Small intestine (tissue), 7 donors: ENCODE data around the gene RBPJL. TPM values are rescaled to one million over a fixed set of nuclear protein-coding genes. Genes with fewer than 3 reads are reported as not detected.

Experiments
- DNase-seq, 2 donors: peaks; one replicate each; pipeline versions ENCODE4 v3.0.0 to v3.0.0-alpha.2; 2013
- FAIRE-seq: peaks from 2 replicates; lab custom pipeline; 2012; peaks lifted over from hg19 to GRCh38; lab: Jason Lieb, UNC
- H3K27ac ChIP-seq, 3 donors: one replicate each; pipeline ENCODE4 v1.5.1; 2013; ENCODE audit warnings: low read length in 2 of 3, mild to moderate bottlenecking in 2 of 3, control low read depth in 1 of 3, inconsistent platforms in 1 of 3, low read depth in 1 of 3, moderate library complexity in 1 of 3
- H3K27me3 ChIP-seq, 3 donors: one replicate each; pipeline ENCODE4 v1.6.1; 2013; ENCODE audit warnings: low read length in 3 of 3, inconsistent platforms in 1 of 3; ENCODE audit not compliant: control insufficient read depth in 3 of 3, insufficient read depth in 3 of 3
- H3K36me3 ChIP-seq, 3 donors: one replicate each; pipeline ENCODE4 v1.6.1; 2013; ENCODE audit warnings: low read length in 3 of 3, inconsistent platforms in 1 of 3, low read depth in 1 of 3, mild to moderate bottlenecking in 1 of 3, moderate library complexity in 1 of 3; ENCODE audit not compliant: control insufficient read depth in 3 of 3, insufficient read depth in 2 of 3
- H3K4me1 ChIP-seq, 3 donors: one replicate each; pipeline ENCODE4 v1.6.1; 2013; ENCODE audit warnings: low read length in 2 of 3, inconsistent platforms in 1 of 3, low read depth in 1 of 3, mild to moderate bottlenecking in 1 of 3, moderate library complexity in 1 of 3; ENCODE audit not compliant: control insufficient read depth in 3 of 3, insufficient read depth in 2 of 3
- H3K4me3 ChIP-seq, 3 donors: one replicate each; pipeline ENCODE4 v1.5.1; 2013; ENCODE audit warnings: low read length in 3 of 3, control low read depth in 1 of 3, inconsistent platforms in 1 of 3, low read depth in 1 of 3, mild to moderate bottlenecking in 1 of 3, moderate library complexity in 1 of 3
- H3K9me3 ChIP-seq, 2 donors: one replicate each; pipeline ENCODE4 v1.6.1; 2013; ENCODE audit warnings: low read depth in 1 of 2, low read length in 1 of 2; ENCODE audit not compliant: control insufficient read depth in 2 of 2, insufficient read depth in 1 of 2
- WGBS, 3 donors: extraction: QIAGEN DNeasy Blood & Tissue Kit; methylation state at CpG; one replicate each; pipeline ENCODE4 v1.1.7; 2013; 5-methylcytosine and 5-hydroxymethylcytosine counted together
- polyA plus RNA-seq, 4 donors: library from polyadenylated mRNA; stranded (reverse) in 3 of 4; unstranded in 1 of 4; fragments of 200-250 nt in 3 of 4; fragments of 120-200 nt in 1 of 4; gene quantifications; one replicate each; pipeline versions ENCODE4 v1.2.1 to v1.2.3, GENCODE V29; 2013
- donor health status: healthy with polysubstance abuse.
- donor health status: control.
- donor health status: control.
- donor health status: Bipolar disorder and iron deficiency.
- donor health status: healthy.

The RBPJL gene
- polyA plus RNA-seq, 4 donors, result 0.04 to 1.4 TPM; not detected in 2

- 78 to 80% (median 79%) methylated on average over 13 of the region's 13 CpGs for WGBS, 3 donors
- DNase-seq, result no peak
- Histone ChIP-seq H3K4me1 (peaks cover 0 to 3% (median 0%) of the 10 kb centered on the region in 3 donors), H3K4me3 (no peak overlapping the region), H3K27ac (no peak overlapping the region), H3K27me3 (peaks cover 0 to 40% (median 2%) of the 10 kb centered on the region in 3 donors), H3K9me3 (peaks cover 0 to 4% of the 10 kb centered on the region in 2 donors), H3K36me3 (no peaks in the 10 kb centered on the region)
- no peak for FAIRE-seq
These were observed 16.5 kb upstream of the RBPJL start for GRCh38 chr20:45289942-45290676.

GRCh38 chr20:45290677-45291355 lies 15.8 kb upstream of the RBPJL start:
- peaks cover 0 to 3% (median 0%) of the 10 kb centered on the region in 3 donors for H3K4me1 ChIP-seq

DNA sequence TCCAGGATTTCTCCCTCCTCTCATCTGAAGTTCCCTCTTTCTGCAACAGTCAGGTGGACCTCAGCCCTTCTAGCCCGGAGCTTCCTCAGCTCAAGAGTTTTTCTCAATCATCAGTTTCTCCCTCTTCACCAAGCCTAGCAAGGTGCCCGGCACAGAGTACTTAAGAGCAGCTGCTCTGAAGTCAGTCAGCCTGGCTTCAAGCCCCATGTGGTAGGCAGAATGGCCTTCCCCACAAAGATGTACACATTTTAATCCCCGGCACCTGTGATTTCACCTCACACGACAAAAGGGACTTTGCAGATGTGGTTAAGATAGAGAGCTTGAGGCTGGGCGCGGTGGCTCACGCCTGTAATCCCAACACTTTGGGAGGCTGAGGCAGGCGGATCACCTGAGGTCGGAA lies 15.1 kb upstream of the RBPJL start:
- peaks cover 0 to 3% (median 0%) of the 10 kb centered on the region in 3 donors for H3K4me1 ChIP-seq
- peaks cover 0 to 43% (median 3%) of the 10 kb centered on the region in 3 donors for H3K27me3 ChIP-seq
- no peak overlapping the region for H3K27ac ChIP-seq
- FAIRE-seq, result no peak
- 61 to 76% (median 69%) methylated on average over 9 of the region's 9 CpGs for WGBS, 3 donors
- H3K36me3 ChIP-seq, result no peaks in the 10 kb centered on the region
- peaks cover 0 to 4% of the 10 kb centered on the region in 2 donors for H3K9me3 ChIP-seq
- H3K4me3 ChIP-seq, result no peak overlapping the region
- DNase-seq, result no peak

More at GRCh38 chr20:45290677-45291355, 15.8 kb upstream of the RBPJL start:
- Histone ChIP-seq H3K9me3 (peaks cover 0 to 4% of the 10 kb centered on the region in 2 donors), H3K27me3 (peaks cover 0 to 40% (median 3%) of the 10 kb centered on the region in 3 donors), H3K27ac (no peak overlapping the region), H3K4me3 (no peak overlapping the region), H3K36me3 (no peaks in the 10 kb centered on the region)
- FAIRE-seq, result no peak
- DNase-seq, result peak; percentile 84 to 85
- WGBS, 3 donors, result 20 to 22% (median 21%) methylated on average over 8 of the region's 8 CpGs

GRCh38 chr20:45292343-45292742 lies 14.3 kb upstream of the RBPJL start:
- H3K4me1 ChIP-seq, result peaks cover 0 to 3% (median 0%) of the 10 kb centered on the region in 3 donors
- H3K9me3 ChIP-seq, result peaks cover 0 to 4% of the 10 kb centered on the region in 2 donors
- H3K36me3 ChIP-seq, result no peaks in the 10 kb centered on the region
- no peak overlapping the region for H3K27ac ChIP-seq
- 59 to 79% (median 74%) methylated on average over 2 of the region's 2 CpGs for WGBS, 3 donors
- no peak for DNase-seq
- no peak for FAIRE-seq
- peaks cover 0 to 40% (median 3%) of the 10 kb centered on the region in 3 donors for H3K27me3 ChIP-seq
- H3K4me3 ChIP-seq, result no peak overlapping the region

GRCh38 chr20:45293041-45294002 lies 13.3 kb upstream of the RBPJL start:
- Histone ChIP-seq H3K36me3 (no peaks in the 10 kb centered on the region), H3K4me1 (peaks cover 0 to 3% (median 0%) of the 10 kb centered on the region in 3 donors), H3K27me3 (peaks cover 0 to 35% (median 3%) of the 10 kb centered on the region in 3 donors), H3K4me3 (peak overlapping the region in 2 of 3 donors; percentile 27 to 50), H3K9me3 (peaks cover 0 to 4% of the 10 kb centered on the region in 2 donors), H3K27ac (no peak overlapping the region)
- FAIRE-seq (no peak), DNase-seq (peak; percentile 73 to 85)
- 4 to 6% (median 4%) methylated on average over 71 to 79 of the region's 79 CpGs for WGBS, 3 donors

- H3K4me1 ChIP-seq, result peaks cover 0 to 3% (median 0%) of the 10 kb centered on the region in 3 donors
- peaks cover 0 to 32% (median 3%) of the 10 kb centered on the region in 3 donors for H3K27me3 ChIP-seq
- no peak for DNase-seq
- peaks cover 0 to 4% of the 10 kb centered on the region in 2 donors for H3K9me3 ChIP-seq
- no peak for FAIRE-seq
- H3K4me3 ChIP-seq, result no peak overlapping the region
- H3K27ac ChIP-seq, result no peak overlapping the region
- 52 to 57% (median 57%) methylated on average over 5 of the region's 5 CpGs for WGBS, 3 donors
- no peaks in the 10 kb centered on the region for H3K36me3 ChIP-seq
These were observed 12.7 kb upstream of the RBPJL start for GRCh38 chr20:45294003-45294368.

GRCh38 chr20:45294659-45295058 lies 12.0 kb upstream of the RBPJL start:
- 87 to 97% (median 88%) methylated on average over 1 of the region's 1 CpG for WGBS, 3 donors
- no peak overlapping the region for H3K4me3 ChIP-seq
- DNase-seq, result no peak
- no peak for FAIRE-seq
- H3K9me3 ChIP-seq, result peaks cover 0 to 4% of the 10 kb centered on the region in 2 donors
- peaks cover 0 to 3% (median 0%) of the 10 kb centered on the region in 3 donors for H3K4me1 ChIP-seq
- peaks cover 0 to 32% (median 3%) of the 10 kb centered on the region in 3 donors for H3K27me3 ChIP-seq
- H3K36me3 ChIP-seq, result no peaks in the 10 kb centered on the region
- H3K27ac ChIP-seq, result no peak overlapping the region
